Activated CD4-positive, alpha-beta memory T cell treated with anti-CD3 and anti-CD28 coated beads for 36 hours (primary cell): Measurements from ENCODE around the gene KRTAP2-2. TPM values are rescaled to one million over a fixed set of nuclear protein-coding genes. Genes with fewer than 3 reads are reported as not detected.
"Not testable (repeated sequence)": the region's sequence is repeated elsewhere in the genome, so short reads cannot be mapped to it uniquely, and the experiment has no call there.

ENCODE experiments used
- CTCF ChIA-PET: fragments of 350-600 bp; sonication (Branson Sonifier 250); formaldehyde crosslinking; loops from one replicate; lab custom pipeline; 2021; ENCODE audit warnings: antibody characterized with exemption, inconsistent platforms; lab: Charles Lee
- POLR2A ChIA-PET: fragments of 350-600 bp; sonication (Branson Sonifier 250); formaldehyde crosslinking; loops from one replicate; lab custom pipeline; 2021; ENCODE audit warnings: antibody characterized with exemption; lab: Charles Lee
- DNase-seq: peaks from one replicate; pipeline ENCODE4 v3.0.0-alpha.2; 2020
- H3K27ac Mint-ChIP-seq: one replicate; pipeline ENCODE4 v1.8.0; 2021; ENCODE audit warnings: mixed read lengths
- H3K27me3 Mint-ChIP-seq: one replicate; pipeline ENCODE4 v1.8.0; 2021; ENCODE audit warnings: mixed read lengths
- H3K36me3 Mint-ChIP-seq: one replicate; pipeline ENCODE4 v1.8.0; 2021; ENCODE audit warnings: mixed read lengths
- H3K4me1 Mint-ChIP-seq: one replicate; pipeline ENCODE4 v1.8.0; 2021; ENCODE audit warnings: low read depth, mixed read lengths
- H3K4me3 Mint-ChIP-seq: one replicate; pipeline ENCODE4 v1.8.0; 2021; ENCODE audit warnings: mild to moderate bottlenecking, mixed read lengths
- H3K9me3 Mint-ChIP-seq: one replicate; pipeline ENCODE4 v1.8.0; 2021; ENCODE audit warnings: mixed read lengths
- intact Hi-C: fragments of 100-400 bp; cut with micrococcal nuclease; formaldehyde crosslinking; loops from one replicate; pipeline ENCODE4 v1.15.1; 2023
- total RNA-seq, 2 experiments: library from RNA; stranded (reverse); gene quantifications; one replicate each; pipeline ENCODE4 v1.2.3, GENCODE V29; 2021

Gene KRTAP2-2
- total RNA-seq, 2 experiments from 2014 or later: not detected

GRCh38 chr17:41082626-41083025 is 27.6 kb upstream of the KRTAP2-2 start:
- Mint-ChIP-seq H3K27ac (no peak overlapping the region), H3K4me1 (no peaks in the 10 kb centered on the region), H3K36me3 (no peaks in the 10 kb centered on the region), H3K27me3 (peaks cover 13% of the 10 kb centered on the region), H3K4me3 (no peak overlapping the region), H3K9me3 (no peaks in the 10 kb centered on the region)
- intact Hi-C loops: no loop called here
- POLR2A ChIA-PET: no interaction called here
- no peak for DNase-seq
- CTCF ChIA-PET: no interaction called here

- Mint-ChIP-seq H3K27me3 (peaks cover 14% of the 10 kb centered on the region), H3K27ac (no peak overlapping the region), H3K9me3 (no peaks in the 10 kb centered on the region), H3K4me3 (no peak overlapping the region), H3K36me3 (no peaks in the 10 kb centered on the region), H3K4me1 (no peaks in the 10 kb centered on the region)
- intact Hi-C loops: no loop called here
- no peak for DNase-seq
- ChIA-PET POLR2A (no interaction called here), CTCF (no interaction called here)
Observed at GRCh38 chr17:41076788-41077187, 21.8 kb upstream of the KRTAP2-2 start.

DNA sequence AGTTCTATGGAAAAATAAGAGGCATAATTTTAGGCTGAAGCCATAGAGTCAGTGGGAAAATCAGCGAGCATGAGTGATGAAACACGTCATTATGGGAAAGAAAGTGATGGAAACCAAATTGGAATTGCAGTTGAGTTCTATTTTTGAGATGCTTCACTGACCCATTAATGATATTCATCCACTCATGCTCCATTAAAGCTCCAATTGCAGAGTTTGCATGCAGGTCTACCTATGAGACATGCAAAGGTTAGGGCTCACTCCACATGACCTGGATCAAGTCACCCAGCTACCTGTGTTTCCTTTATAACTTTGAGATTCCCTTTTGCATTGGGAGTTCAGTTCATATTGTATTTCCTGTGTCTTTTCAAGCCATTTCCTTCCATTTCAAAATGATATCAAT is 18.6 kb upstream of the KRTAP2-2 start:
- intact Hi-C loops: no loop called here
- POLR2A ChIA-PET: no interaction called here
- Mint-ChIP-seq H3K4me3 (no peak overlapping the region), H3K9me3 (no peaks in the 10 kb centered on the region), H3K36me3 (no peaks in the 10 kb centered on the region), H3K27ac (no peak overlapping the region), H3K4me1 (no peaks in the 10 kb centered on the region), H3K27me3 (peaks cover 11% of the 10 kb centered on the region)
- DNase-seq: no peak
- CTCF ChIA-PET: no interaction called here

DNA sequence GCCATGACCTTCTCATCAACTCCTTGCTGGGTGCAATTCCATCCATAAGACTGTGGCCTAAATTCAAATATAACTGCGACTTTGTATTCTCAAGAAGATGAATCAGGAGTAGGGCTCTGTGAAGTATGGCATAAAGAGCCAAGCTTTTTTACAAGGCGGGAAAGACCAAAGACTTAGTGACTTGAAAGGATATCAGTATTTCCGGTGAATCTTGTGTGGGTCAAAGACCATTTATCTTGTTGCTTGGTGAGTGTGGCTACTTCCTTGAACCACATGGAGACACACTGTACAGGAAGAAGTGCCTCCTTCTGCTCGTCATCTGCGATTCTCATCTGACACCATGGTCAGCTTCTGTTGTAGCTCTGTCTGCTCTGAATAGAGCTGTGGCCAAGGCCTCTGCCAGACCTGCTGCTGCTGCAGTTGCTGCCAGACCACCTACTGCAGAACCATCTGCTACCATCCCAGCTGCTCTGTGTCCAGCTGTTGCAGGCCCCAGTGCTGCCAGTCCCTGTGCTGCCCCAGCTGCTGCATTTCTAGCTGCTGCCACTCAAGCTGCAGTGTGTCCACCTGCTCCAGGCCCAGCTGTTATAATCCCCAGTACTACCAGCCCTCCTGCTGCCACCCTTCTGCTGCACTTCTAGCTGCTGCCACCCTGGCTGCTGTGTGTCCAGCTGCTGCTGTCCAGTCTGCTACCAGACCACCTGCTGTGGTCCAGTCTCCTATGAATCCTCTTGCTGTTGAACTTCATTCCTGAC is 16.8 kb upstream of the KRTAP2-2 start:
- Mint-ChIP-seq H3K9me3 (no peaks in the 10 kb centered on the region), H3K36me3 (no peaks in the 10 kb centered on the region), H3K4me3 (no peak overlapping the region), H3K27me3 (peaks cover 11% of the 10 kb centered on the region), H3K27ac (no peak overlapping the region), H3K4me1 (no peaks in the 10 kb centered on the region)
- CTCF ChIA-PET: no interaction called here
- POLR2A ChIA-PET: no interaction called here
- intact Hi-C loops: no loop called here
- DNase-seq: no peak

DNA sequence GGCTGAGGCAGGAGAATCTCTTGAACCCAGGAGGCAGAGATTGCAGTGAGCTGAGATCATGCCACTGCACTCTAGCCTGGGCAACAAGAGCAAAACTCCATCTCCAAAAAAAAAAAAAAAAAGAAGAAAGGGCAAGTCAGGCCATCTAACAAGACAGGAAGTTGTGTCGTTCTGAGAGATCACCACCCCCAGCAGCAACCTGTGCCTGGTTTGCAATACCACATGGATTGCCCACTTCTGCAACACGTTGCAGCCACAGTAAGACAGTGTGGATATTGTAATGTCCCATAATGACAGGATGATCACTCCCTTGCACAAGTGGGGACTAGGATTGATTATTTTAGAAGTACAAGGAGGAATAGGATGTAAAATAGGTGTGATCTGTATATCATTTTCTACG is 14.0 kb upstream of the KRTAP2-2 start:
- Mint-ChIP-seq H3K36me3 (no peaks in the 10 kb centered on the region), H3K9me3 (no peaks in the 10 kb centered on the region), H3K27me3 (peaks cover 4% of the 10 kb centered on the region), H3K4me1 (no peaks in the 10 kb centered on the region), H3K27ac (no peak overlapping the region), H3K4me3 (no peak overlapping the region)
- POLR2A ChIA-PET: no interaction called here
- CTCF ChIA-PET: no interaction called here
- no peak for DNase-seq
- intact Hi-C loops: no loop called here

GRCh38 chr17:41067281-41067680 is 12.3 kb upstream of the KRTAP2-2 start:
- H3K27ac Mint-ChIP-seq: no peak overlapping the region

GRCh38 chr17:41065829-41066624 is 11.0 kb upstream of the KRTAP2-2 start, which contains the start of gene KRTAP2-4:
Gene KRTAP2-4, minus strand, starts transcription at chr17:41065879. Its CDS starts 34 bp downstream, at chr17:41065845.
- no peak within 1 kb of the TSS for H3K27ac Mint-ChIP-seq
- H3K27me3 Mint-ChIP-seq: peaks cover 2% of the 10 kb centered on the region
- no peaks in the 10 kb centered on the region for H3K4me1 Mint-ChIP-seq
- no peaks in the 10 kb centered on the region for H3K36me3 Mint-ChIP-seq
- intact Hi-C loops: no loop called here
- DNase-seq: no peak
- no peaks in the 10 kb centered on the region for H3K9me3 Mint-ChIP-seq
- H3K4me3 Mint-ChIP-seq: no peak within 1 kb of the TSS
- ChIA-PET POLR2A (no interaction called here), CTCF (no interaction called here)

More at GRCh38 chr17:41067281-41067680, 12.3 kb upstream of the KRTAP2-2 start:
- H3K4me1 Mint-ChIP-seq: no peaks in the 10 kb centered on the region
- H3K9me3 Mint-ChIP-seq: no peaks in the 10 kb centered on the region
- ChIA-PET CTCF (no interaction called here), POLR2A (no interaction called here)
- no peaks in the 10 kb centered on the region for H3K27me3 Mint-ChIP-seq
- intact Hi-C loops: no loop called here
- no peak overlapping the region for H3K4me3 Mint-ChIP-seq
- DNase-seq: no peak
- H3K36me3 Mint-ChIP-seq: no peaks in the 10 kb centered on the region

DNA sequence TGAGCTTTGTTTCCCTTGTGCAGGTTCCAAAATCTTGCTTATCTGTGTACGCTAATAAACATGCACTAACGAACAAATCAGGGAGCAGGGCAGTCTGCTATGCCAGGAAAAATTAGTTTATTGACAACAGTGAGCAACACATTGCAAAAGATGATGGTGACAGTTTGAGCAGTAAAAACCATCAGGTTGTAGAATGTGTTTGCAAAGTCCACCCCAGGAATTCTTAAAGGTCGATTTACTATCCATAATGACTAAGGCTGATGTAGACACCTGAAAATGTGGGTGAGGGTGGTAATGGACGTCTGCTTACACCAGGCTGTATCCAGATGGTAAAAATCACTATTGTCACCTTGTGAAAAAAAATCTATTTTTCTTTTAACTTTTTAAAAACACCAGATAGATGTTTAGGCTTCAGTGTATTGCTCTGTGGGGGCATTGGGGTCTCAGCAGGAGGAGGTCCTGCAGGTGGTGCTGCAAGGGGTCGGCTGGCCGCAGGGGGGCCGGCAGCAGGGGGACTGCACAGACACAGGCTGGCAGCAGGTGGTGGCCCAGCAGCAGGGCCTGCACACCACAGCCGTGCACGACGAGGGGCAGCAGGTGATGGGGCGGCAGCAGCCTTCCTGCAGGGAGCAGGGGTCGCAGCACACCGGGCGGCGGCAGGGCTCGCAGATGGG is 10.1 kb upstream of the KRTAP2-2 start:
- H3K4me3 Mint-ChIP-seq, H3K9me3 Mint-ChIP-seq, H3K27me3 Mint-ChIP-seq, H3K27ac Mint-ChIP-seq, intact Hi-C loops, H3K4me1 Mint-ChIP-seq, H3K36me3 Mint-ChIP-seq, CTCF ChIA-PET, POLR2A ChIA-PET, DNase-seq: not testable (repeated sequence)

- H3K27ac Mint-ChIP-seq: no peak overlapping the region
- no peaks in the 10 kb centered on the region for H3K9me3 Mint-ChIP-seq
- no peaks in the 10 kb centered on the region for H3K4me1 Mint-ChIP-seq
- POLR2A ChIA-PET: no interaction called here
- H3K36me3 Mint-ChIP-seq: no peaks in the 10 kb centered on the region
- no peak for DNase-seq
- H3K27me3 Mint-ChIP-seq: peaks cover 13% of the 10 kb centered on the region
- no peak overlapping the region for H3K4me3 Mint-ChIP-seq
- intact Hi-C loops: no loop called here
- CTCF ChIA-PET: interaction anchor here (0.7 kb wide), 1 partner anchor 304 kb away, joined by 3 read pairs; no protein-coding TSS in a partner anchor
Observed at GRCh38 chr17:41064301-41064700, 9.3 kb upstream of the KRTAP2-2 start.

GRCh38 chr17:41063449-41063848 is 8.4 kb upstream of the KRTAP2-2 start:
- Mint-ChIP-seq H3K27me3 (peaks cover 17% of the 10 kb centered on the region), H3K27ac (no peak overlapping the region), H3K9me3 (no peaks in the 10 kb centered on the region), H3K4me1 (no peaks in the 10 kb centered on the region), H3K4me3 (no peak overlapping the region), H3K36me3 (no peaks in the 10 kb centered on the region)
- intact Hi-C loops: no loop called here
- ChIA-PET POLR2A (no interaction called here), CTCF (no interaction called here)
- DNase-seq: no peak

GRCh38 chr17:41061964-41062363 is 6.9 kb upstream of the KRTAP2-2 start:
- intact Hi-C loops: no loop called here
- ChIA-PET POLR2A (no interaction called here), CTCF (no interaction called here)
- Mint-ChIP-seq H3K36me3 (no peaks in the 10 kb centered on the region), H3K4me1 (no peaks in the 10 kb centered on the region), H3K4me3 (no peak overlapping the region), H3K27me3 (peaks cover 23% of the 10 kb centered on the region), H3K9me3 (peaks cover 4% of the 10 kb centered on the region), H3K27ac (no peak overlapping the region)
- DNase-seq: no peak

- peaks cover 24% of the 10 kb centered on the region for H3K27me3 Mint-ChIP-seq
Observed at GRCh38 chr17:41060052-41060604, 5.1 kb upstream of the KRTAP2-2 start, which contains the start of gene KRTAP2-3. Gene KRTAP2-3, minus strand, starts transcription at chr17:41060114. Its CDS starts 64 bp downstream, at chr17:41060050.

More at GRCh38 chr17:41060052-41060604, 5.1 kb upstream of the KRTAP2-2 start, which contains the start of gene KRTAP2-3:
- POLR2A ChIA-PET: no interaction called here
- peaks cover 4% of the 10 kb centered on the region for H3K9me3 Mint-ChIP-seq
- no peaks in the 10 kb centered on the region for H3K4me1 Mint-ChIP-seq
- no peak within 1 kb of the TSS for H3K4me3 Mint-ChIP-seq
- CTCF ChIA-PET: no interaction called here
- DNase-seq: no peak
- intact Hi-C loops: no loop called here
- no peak within 1 kb of the TSS for H3K27ac Mint-ChIP-seq
- H3K36me3 Mint-ChIP-seq: no peaks in the 10 kb centered on the region
